Mesendoderm (in vitro differentiated cells): ENCODE data around the gene TBC1D17.

Source experiments
- DNase-seq: peaks from one replicate; pipeline ENCODE4 v3.0.0; 2013
- H2AK5ac ChIP-seq: 2 replicates; pipeline ENCODE4 v1.6.1; 2013; ENCODE audit warnings: low read length, inconsistent platforms
- H2BK120ac ChIP-seq: 2 replicates; pipeline ENCODE4 v1.6.1; 2013; ENCODE audit warnings: low read depth, mild to moderate bottlenecking, low read length, moderate library complexity, mixed read lengths
- H2BK15ac ChIP-seq: replicated peaks from 2 replicates; pipeline ENCODE4 v1.6.1; 2013; ENCODE audit warnings: low read depth, mild to moderate bottlenecking, moderate library complexity
- H2BK5ac ChIP-seq: 2 replicates; pipeline ENCODE4 v1.6.1; 2013; ENCODE audit warnings: low read length, inconsistent platforms
- H3K18ac ChIP-seq: 2 replicates; pipeline ENCODE4 v1.6.1; 2013; ENCODE audit warnings: mild to moderate bottlenecking, low read length, mixed read lengths
- H3K23ac ChIP-seq: one replicate; pipeline ENCODE4 v1.6.1; 2013; ENCODE audit warnings: low read length
- H3K27ac ChIP-seq: 2 replicates; pipeline ENCODE4 v1.5.1; 2013; ENCODE audit warnings: low read depth, mild to moderate bottlenecking, inconsistent platforms, low read length, moderate library complexity
- H3K27me3 ChIP-seq: 2 replicates; pipeline ENCODE4 v1.6.1; 2013; ENCODE audit warnings: low read length, control low read depth, mild to moderate bottlenecking, inconsistent platforms; ENCODE audit not compliant: insufficient read depth, poor library complexity
- H3K36me3 ChIP-seq: 2 replicates; pipeline ENCODE4 v1.6.1; 2013; ENCODE audit warnings: low read length, inconsistent platforms; ENCODE audit not compliant: control insufficient read depth, insufficient read depth
- H3K4ac ChIP-seq: one replicate; pipeline ENCODE4 v1.6.1; 2013; ENCODE audit warnings: low read depth, mild to moderate bottlenecking, low read length, moderate library complexity
- H3K4me1 ChIP-seq: 2 replicates; pipeline ENCODE4 v1.6.1; 2013; ENCODE audit warnings: low read depth, low read length, inconsistent platforms; ENCODE audit not compliant: control insufficient read depth
- H3K4me2 ChIP-seq: 2 replicates; pipeline ENCODE4 v1.6.1; 2013; ENCODE audit warnings: low read length
- H3K4me3 ChIP-seq: 2 replicates; pipeline ENCODE4 v1.5.1; 2013; ENCODE audit warnings: mild to moderate bottlenecking, low read length
- H3K56ac ChIP-seq: one replicate; pipeline ENCODE4 v1.6.1; 2013; ENCODE audit warnings: low read length
- H3K79me1 ChIP-seq: 2 replicates; pipeline ENCODE4 v1.6.1; 2013; ENCODE audit warnings: low read length, inconsistent platforms
- H3K79me2 ChIP-seq: 2 replicates; pipeline ENCODE4 v1.6.1; 2013; ENCODE audit warnings: mild to moderate bottlenecking, low read length; ENCODE audit not compliant: control insufficient read depth, insufficient read depth
- H3K9ac ChIP-seq: 2 replicates; pipeline ENCODE4 v1.6.1; 2013; ENCODE audit warnings: low read length, inconsistent platforms
- H4K5ac ChIP-seq: one replicate; pipeline ENCODE4 v1.6.1; 2013; ENCODE audit warnings: low read length
- H4K8ac ChIP-seq: one replicate; pipeline ENCODE4 v1.6.1; 2013; ENCODE audit warnings: low read depth, mild to moderate bottlenecking, control low read depth, low read length, moderate library complexity
- WGBS: extraction: QIAGEN DNeasy Blood & Tissue Kit; methylation state at CpG from one replicate; pipeline ENCODE4 v1.1.7; 2013; ENCODE audit warnings: low lambda C conversion rate, missing lambda C conversion rate; ENCODE audit not compliant: insufficient coverage; ENCODE audit errors: extremely low coverage; 5-methylcytosine and 5-hydroxymethylcytosine counted together

The TBC1D17 gene

DNA sequence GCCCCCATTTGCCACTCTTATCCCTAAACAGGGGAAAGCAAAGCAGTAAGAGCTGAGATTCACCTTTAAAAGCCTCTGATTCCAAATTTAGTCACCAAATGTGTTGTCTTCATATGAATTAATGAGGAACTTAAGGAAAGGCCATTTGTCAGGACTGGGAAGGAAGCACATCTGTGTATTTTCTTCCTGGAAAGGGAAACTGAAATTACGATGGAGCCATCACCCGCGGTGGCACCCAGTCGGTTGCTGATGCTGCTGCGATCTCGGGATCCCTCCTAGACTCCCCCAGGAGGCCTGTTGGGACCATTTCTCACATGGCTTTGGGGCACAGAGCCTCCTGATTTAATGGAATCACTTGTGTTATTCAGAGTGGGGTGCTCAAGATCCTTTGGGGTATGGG, 26.6 kb downstream of the TBC1D17 start:
- H2AK5ac ChIP-seq: no peak overlapping the region
- no peak overlapping the region for H3K23ac ChIP-seq
- H3K4me2 ChIP-seq: no peak overlapping the region
- H2BK15ac ChIP-seq: no peak overlapping the region
- H3K56ac ChIP-seq: no peak overlapping the region
- H3K27ac ChIP-seq: no peak overlapping the region
- no peak overlapping the region for H4K8ac ChIP-seq
- no peaks in the 10 kb centered on the region for H3K4me1 ChIP-seq
- H3K4ac ChIP-seq: no peak overlapping the region
- H2BK120ac ChIP-seq: no peak overlapping the region
- H2BK5ac ChIP-seq: no peak overlapping the region
- no peaks in the 10 kb centered on the region for H3K27me3 ChIP-seq
- H4K5ac ChIP-seq: no peak overlapping the region
- no CpG with 5 or more reads among the region's 6 CpGs for WGBS
- H3K79me2 ChIP-seq: no peaks in the 10 kb centered on the region
- no peaks in the 10 kb centered on the region for H3K79me1 ChIP-seq
- no peak overlapping the region for H3K4me3 ChIP-seq
- no peak overlapping the region for H3K9ac ChIP-seq
- peaks cover 10% of the 10 kb centered on the region for H3K36me3 ChIP-seq
- DNase-seq: no peak
- no peak overlapping the region for H3K18ac ChIP-seq

DNA sequence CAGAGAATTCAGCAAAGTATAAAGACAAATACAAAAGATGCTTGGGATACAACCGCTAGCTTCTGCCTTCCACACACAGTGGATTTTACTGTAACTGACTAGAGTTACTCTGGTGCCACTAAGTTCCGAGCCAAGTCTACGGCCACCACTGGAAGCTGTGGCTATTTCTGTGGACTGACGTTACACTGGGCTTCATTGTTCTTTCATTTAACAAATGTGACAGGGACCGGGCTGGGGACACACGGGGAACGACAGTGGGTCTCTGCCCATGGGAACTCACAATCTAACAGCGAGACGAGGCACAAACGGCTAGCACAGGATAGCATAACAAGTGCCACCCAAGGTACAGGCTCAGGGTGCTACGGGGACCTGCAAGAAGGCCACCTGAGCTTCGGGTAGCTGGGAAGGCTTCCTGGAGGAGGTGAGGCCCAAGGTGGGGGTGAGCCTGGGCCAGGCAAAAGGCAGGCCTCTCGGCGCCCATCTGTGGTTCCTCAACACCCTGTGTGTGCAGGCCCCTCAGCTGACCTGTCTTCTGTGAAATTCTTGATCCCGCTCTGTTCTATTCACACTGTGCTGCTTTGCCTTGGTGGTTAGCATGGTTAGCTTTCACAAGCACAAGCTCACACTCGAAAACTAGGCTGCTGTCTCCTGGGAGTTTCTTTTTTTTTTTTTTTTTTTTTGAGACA, 29.5 kb downstream of the TBC1D17 start:
- Histone ChIP-seq H2AK5ac (no peak overlapping the region), H3K23ac (no peak overlapping the region), H4K5ac (no peak overlapping the region), H3K79me1 (peaks cover 4% of the 10 kb centered on the region), H3K36me3 (peaks cover 17% of the 10 kb centered on the region), H2BK15ac (no peak overlapping the region), H3K9ac (no peak overlapping the region), H2BK120ac (no peak overlapping the region), H3K79me2 (peaks cover 2% of the 10 kb centered on the region), H3K4me1 (no peaks in the 10 kb centered on the region), H3K27me3 (no peaks in the 10 kb centered on the region), H4K8ac (no peak overlapping the region), H3K4ac (no peak overlapping the region), H3K18ac (no peak overlapping the region), H2BK5ac (no peak overlapping the region), H3K4me3 (no peak overlapping the region), H3K27ac (no peak overlapping the region), H3K4me2 (no peak overlapping the region), H3K56ac (no peak overlapping the region)
- DNase-seq: no peak
- WGBS: no CpG with 5 or more reads among the region's 16 CpGs

DNA sequence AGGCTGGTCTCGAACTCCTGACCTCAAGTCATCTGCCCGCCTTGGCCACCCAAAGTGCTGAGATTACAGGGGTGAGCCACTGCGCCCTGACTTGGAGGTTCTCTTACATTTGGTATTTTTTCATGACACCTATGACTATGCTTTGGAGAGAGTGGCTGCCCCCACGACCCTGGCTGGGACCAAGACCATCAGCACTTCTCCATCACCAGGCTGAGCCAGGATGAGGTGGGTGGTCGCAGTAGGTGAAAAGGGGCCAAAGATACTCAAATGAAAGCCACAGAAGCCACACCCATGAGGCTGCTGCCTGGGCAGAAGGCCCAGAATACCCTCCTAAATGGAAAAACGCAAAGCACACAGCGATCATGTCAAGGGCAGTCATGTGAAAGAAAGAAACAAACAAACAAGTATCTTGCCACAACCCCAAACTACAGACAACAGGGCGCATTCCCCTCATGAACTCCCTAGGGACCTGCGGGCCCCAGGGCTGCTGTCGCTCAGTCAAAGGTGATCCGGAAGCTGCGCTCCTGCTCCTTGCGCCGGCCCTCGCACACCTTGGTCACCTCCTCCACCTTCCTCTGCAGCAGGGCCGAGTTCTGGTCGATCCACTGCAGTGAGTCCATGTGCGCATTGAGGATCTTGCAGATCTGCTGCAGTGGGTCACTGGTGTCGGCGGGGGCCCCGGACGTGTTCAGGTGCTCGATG, 30.4 kb downstream of the TBC1D17 start:
- Histone ChIP-seq H3K4me3 (no peak overlapping the region), H3K79me1 (peaks cover 4% of the 10 kb centered on the region), H3K18ac (no peak overlapping the region), H3K27me3 (no peaks in the 10 kb centered on the region), H3K4ac (no peak overlapping the region), H4K5ac (no peak overlapping the region), H3K36me3 (peaks cover 17% of the 10 kb centered on the region), H3K4me2 (no peak overlapping the region), H2AK5ac (no peak overlapping the region), H3K9ac (no peak overlapping the region), H4K8ac (no peak overlapping the region), H2BK5ac (no peak overlapping the region), H2BK120ac (no peak overlapping the region), H3K27ac (no peak overlapping the region), H2BK15ac (no peak overlapping the region), H3K56ac (no peak overlapping the region), H3K79me2 (peaks cover 2% of the 10 kb centered on the region), H3K4me1 (no peaks in the 10 kb centered on the region), H3K23ac (no peak overlapping the region)
- WGBS: no CpG with 5 or more reads among the region's 23 CpGs
- DNase-seq: no peak

DNA sequence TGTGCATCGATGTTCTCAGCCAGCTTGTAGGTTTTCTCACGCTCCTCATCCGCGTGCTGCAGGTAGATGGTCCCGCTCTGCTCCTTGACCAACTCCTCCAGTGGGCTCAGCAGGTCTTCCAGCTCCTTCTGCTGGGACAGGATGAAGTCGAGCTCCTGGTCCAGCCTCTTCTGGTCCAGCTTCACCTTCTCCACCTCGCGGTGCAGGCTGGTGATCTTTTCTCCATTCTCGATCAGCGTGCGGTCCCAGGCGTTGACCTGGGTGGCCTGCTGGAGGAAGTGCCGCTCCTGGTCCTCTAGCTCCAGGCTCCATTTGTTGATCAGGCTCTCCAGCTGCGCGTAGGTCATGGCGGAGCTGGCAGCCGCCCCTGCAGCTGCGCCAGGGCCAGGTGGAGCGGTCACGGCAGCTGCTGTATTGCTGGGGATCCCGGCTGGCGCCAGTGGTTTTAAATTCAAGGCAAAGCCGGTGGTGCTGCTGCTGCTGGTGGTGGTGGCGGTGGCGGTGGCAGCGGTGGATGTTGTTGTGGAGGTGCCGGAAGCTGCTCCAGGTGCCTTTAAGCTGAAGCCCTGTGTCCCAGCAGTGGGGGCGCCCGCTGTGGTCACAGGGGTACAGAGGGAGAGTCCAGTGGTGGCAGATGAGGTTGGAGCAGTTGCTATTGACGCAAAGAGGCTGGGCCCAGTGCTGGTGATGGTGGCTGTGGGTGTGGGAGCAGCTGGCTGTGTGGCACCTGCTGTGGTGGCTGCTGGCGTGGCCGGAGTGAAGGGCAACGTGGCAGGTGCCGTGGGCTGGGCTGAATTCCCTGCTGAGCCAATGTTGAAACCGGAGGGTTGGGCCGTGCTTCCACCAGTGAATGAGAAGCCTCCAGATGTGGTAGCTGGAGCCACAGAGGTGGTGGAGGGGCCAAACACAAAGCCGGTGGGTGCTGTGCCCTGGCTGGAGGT, 31.2 kb downstream of the TBC1D17 start:
- Histone ChIP-seq H2BK5ac (no peak overlapping the region), H3K36me3 (peaks cover 17% of the 10 kb centered on the region), H3K4me2 (no peak overlapping the region), H3K4me1 (no peaks in the 10 kb centered on the region), H3K23ac (no peak overlapping the region), H3K27ac (no peak overlapping the region), H2BK120ac (no peak overlapping the region), H3K4ac (no peak overlapping the region), H2AK5ac (no peak overlapping the region), H4K5ac (no peak overlapping the region), H3K79me2 (peaks cover 2% of the 10 kb centered on the region), H3K4me3 (no peak overlapping the region), H2BK15ac (no peak overlapping the region), H4K8ac (no peak overlapping the region), H3K56ac (no peak overlapping the region), H3K9ac (no peak overlapping the region), H3K27me3 (no peaks in the 10 kb centered on the region), H3K18ac (no peak overlapping the region), H3K79me1 (peaks cover 4% of the 10 kb centered on the region)
- WGBS: no CpG with 5 or more reads among the region's 37 CpGs
- DNase-seq: no peak

DNA sequence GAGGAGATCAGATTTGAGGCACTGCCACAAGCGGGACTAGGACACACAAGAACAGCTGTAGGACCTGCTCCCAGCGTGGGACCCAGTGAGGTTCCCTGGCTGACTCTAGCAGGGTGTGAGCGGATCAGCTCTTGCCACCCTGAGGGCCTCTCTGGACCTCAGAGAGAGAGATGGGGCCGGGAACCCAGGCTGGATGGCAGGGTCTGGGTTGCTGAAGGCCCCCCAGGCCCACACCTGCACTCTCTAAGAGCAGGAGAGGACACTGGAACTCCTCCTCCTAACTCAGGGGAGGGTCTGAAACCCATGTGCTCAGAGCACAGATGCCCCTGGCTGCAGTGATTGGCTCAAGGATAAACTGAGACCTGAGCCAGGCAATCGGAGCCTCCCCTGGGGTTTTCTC, 32.7 kb downstream of the TBC1D17 start:
- Histone ChIP-seq H3K23ac (no peak overlapping the region), H4K8ac (no peak overlapping the region), H2BK15ac (no peak overlapping the region), H2BK120ac (no peak overlapping the region), H3K27ac (no peak overlapping the region), H4K5ac (no peak overlapping the region), H3K36me3 (peaks cover 20% of the 10 kb centered on the region), H3K79me1 (peaks cover 9% of the 10 kb centered on the region), H3K4me3 (no peak overlapping the region), H3K9ac (no peak overlapping the region), H2AK5ac (no peak overlapping the region), H3K18ac (no peak overlapping the region), H3K56ac (no peak overlapping the region), H3K4me2 (no peak overlapping the region), H3K4ac (no peak overlapping the region), H3K79me2 (peaks cover 4% of the 10 kb centered on the region), H2BK5ac (no peak overlapping the region), H3K4me1 (no peaks in the 10 kb centered on the region), H3K27me3 (no peaks in the 10 kb centered on the region)
- WGBS: no CpG with 5 or more reads among the region's 5 CpGs
- DNase-seq: no peak
